NCI-H82 treated with DMSO at 0.1 percent for 48 hours (cell line): ENCODE results near the gene DCAF4.
"Not testable (repeated sequence)": the region's sequence is repeated elsewhere in the genome, so short reads cannot be mapped to it uniquely, and the experiment has no call there.

Source experiments
- DNase-seq: peaks from one replicate; lab custom pipeline; 2025; ENCODE audit not compliant: unreplicated experiment; lab: John Stamatoyannopoulos, UW

Gene DCAF4

DNA sequence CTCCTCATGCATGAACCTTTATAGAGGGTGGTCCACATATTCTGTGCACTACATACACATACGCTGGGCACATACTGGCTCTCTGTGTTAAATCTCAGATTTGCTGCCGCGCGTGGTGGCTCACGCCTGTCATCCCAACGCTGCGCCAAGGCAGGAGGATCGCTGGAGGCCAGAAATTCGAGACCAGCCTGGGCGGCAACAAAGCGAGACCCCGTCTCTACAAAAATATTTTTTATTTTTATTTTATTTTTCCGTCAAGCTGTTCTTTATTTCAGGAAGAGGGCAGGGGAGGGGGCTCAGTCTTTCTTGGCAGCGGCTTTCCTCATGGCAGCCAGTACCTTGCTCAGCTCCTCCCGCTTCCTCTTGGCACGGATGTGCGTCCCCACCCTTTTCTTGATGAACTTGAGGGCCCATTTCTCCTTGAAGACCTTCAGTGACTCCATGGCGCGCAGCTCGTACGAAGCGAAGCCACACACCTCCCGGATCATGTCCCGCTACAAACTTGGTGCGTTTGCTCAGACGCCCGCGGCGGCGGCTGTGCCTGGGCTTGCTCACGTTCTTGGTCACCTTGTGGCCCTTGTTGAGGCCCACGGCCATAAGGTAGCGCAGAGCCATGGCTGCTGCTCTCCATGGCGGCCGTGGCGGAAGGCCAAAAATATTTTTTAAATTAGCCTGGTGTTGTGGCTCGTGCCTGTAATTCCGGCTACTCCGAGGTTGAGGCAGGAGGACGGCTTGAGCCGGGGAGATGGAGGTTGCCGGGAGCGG, 3.2 kb downstream of the DCAF4 start:
- DNase-seq: no peak

DNA sequence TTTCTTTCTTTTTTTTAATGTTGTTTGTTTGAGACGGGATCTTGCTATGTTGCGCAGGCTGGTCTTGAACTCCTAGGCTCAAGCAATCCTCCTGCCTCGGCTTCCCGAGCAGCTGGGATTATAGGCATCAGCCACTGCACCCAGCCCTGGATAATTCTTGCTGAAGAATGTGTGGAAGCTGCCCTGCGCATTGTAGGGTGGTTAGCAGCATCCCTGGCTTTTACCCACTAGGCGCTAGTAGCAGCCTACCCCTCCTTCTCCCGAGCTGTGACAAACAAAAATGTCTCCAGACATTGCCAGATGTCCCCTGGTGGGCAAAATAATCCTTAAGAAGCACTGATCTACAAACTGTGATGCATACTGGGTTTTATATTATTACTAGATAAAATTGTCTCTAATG, 6.6 kb downstream of the DCAF4 start:
- DNase-seq: no peak

DNA sequence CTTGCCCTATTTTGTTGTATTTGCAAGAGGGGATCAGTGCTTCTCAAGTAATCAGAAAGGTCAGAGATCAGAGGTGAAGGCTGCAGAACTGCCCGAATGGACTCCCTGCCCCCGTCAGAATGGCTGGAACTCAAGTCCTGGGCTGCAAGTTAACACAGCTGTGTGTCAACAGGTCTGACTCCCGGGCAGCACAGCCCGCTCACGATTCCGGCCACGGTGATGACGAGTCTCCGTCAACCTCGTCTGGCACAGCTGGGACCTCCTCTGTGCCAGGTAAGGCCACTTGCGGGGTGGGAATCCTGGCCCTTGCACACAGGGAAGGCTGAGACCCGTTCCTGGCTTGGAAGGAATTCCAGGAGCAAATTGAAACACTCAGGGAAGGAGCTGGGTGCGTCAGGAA, 13.4 kb downstream of the DCAF4 start:
- no peak for DNase-seq

DNA sequence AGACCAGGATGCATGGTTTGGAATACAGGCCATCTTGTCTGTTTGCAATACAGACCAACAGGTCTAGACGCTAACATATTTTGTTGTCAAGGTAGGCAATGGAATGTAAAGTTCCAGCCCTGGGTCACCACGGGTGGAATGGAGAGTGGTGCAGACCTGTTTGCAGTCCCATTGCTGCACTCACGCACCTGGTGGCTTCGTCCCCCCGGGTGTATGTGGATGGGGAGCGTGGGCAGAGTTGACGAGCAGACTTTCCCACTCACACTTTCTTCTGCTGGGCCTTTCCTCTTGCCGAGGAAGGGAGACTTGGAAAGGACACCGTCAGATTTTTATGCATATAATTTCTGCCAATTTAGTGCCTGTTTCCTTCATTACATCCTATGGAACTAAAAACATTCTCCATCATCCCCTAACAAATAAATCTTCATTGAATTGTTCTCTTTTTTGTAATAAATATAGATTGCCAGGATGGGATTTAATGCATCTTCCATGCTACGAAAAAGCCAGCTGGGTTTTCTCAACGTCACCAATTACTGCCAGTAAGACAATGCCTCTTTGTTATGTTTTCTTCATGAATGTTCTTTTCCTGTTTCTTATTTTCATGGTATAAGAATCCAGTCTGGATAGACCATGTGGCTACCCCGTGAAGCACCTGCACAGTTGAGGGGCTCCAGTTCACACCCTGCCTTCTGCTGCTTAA, 15.2 kb downstream of the DCAF4 start:
- DNase-seq: no peak

DNA sequence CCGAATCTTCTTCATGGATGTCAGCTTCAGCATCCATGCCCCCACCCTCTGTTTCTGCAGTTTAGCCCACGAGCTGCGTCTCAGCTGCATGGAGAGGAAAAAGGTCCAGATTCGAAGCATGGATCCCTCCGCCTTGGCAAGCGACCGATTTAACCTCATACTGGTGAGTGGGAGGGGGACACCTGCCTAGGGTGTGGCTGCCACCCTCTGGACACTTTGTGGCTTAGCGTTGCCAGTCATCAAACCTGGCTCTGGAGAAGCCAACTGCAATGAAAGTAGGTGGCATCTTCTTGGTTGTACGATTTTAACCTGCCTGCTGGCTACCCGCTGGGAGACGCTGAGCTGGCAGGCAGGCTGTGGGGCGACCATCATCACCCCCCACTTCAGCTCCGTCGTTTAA, 16.7 kb downstream of the DCAF4 start:
- no peak for DNase-seq

DNA sequence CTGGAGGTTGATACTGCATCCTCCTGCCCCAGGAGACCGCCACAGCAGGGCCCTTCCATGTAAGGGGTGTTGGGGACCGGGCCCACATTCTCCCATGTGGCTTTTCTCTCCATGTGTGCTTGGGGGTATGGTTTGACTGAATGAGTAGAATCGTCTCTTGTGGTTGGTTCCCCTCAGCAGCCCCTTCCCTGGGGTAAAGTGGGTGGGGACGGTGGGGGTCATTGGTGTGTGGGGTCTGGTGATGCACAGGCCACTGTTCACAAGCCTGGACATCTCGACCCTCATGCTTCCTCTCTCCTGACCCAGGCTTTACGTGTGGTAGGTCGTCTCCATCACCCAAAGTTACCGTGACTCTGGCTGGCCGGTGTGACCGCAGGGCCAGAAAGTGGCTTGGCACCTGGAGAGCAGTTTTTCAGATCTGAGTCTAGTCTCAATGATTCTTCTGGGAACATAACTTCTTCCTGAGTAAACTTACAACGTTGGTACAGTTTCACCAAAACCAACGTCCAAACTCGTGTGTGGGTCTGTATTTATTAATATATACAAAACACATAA, 17.7 kb downstream of the DCAF4 start:
- no peak for DNase-seq

DNA sequence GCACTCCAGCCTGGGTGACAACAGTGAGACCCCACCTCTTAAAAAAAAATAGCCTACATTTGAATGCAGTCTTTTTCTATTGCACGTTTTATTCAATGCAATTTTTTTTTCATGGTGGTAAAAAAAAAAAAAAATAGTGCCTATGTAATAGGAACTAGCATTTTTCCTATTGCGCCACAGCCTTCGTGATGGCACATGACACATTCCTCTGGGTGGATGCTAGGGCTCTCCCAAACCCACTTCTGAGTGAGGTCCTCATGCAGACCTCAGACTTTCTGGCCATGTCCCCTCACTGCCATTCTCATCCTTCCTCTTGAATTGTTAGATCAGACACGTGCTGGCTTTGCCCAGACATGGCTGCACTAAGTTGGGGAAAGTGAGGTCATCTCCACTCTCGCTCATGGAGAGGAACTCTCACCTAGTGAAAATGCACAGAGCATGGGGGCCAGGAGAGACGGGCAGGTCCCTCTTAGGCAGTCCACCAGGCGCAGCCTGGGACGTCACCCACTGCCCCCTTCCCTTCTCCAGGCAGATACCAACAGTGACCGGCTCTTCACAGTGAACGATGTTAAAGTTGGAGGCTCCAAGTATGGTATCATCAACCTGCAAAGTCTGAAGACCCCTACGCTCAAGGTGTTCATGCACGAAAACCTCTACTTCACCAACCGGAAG, 19.2 kb downstream of the DCAF4 start:
- DNase-seq: no peak

DNA sequence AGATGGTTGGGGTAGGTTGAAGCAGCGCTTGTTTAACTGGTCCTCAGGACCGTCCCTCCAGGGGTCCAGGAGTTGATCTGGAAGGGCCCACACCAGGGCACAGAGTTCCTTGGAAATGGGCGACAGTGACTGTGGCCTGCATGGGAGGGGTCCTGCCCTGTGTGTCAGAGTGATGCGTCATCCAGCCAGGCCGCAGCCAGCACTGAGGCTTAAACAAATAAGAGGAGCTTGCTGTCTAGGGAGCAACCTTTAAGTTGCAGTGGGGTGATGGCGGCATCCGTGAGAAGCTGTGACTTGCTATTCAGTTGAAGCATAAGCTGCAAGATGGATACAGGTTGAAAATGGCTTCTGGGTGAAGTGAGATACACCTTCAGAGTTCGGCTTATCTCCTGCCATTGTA, 20.2 kb downstream of the DCAF4 start:
- DNase-seq: no peak

DNA sequence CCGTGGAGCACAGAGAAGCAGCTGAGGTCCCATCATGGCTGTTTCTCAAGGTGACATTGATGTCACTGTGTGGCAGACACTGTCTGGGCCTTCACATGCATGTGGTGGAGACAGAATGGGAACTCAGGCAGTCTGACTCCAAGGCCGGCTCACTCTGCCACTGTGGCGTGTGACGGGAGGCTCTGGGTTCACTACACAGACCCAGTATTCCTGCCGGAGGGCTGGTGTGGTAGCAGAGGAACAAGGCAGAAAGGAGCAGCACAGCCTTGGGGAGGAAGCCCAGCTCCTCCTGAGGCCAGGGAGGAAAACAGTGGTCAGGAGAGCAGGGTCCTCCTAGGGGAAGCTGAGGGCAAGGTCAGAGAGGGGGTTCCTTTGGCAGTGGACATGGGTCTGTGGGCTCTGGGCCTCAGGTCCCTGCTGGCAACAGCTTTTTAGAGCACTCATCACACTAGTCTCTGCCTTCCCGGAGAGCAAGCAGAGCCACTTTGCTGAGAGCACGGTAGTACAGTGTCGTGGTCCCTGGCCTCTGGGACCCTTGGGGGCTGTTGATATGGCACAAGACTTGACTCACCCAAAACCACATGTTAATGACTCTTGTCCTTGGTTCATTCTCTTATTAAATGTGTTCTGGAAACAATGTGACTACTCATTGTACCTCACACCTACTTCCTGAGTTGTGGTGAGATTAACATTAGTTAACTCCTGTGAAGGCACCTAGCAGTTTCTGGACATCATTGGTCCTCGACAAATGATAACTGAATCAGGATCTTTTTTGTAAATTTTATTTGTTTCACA, 21.3 kb downstream of the DCAF4 start:
- DNase-seq: no peak

DNA sequence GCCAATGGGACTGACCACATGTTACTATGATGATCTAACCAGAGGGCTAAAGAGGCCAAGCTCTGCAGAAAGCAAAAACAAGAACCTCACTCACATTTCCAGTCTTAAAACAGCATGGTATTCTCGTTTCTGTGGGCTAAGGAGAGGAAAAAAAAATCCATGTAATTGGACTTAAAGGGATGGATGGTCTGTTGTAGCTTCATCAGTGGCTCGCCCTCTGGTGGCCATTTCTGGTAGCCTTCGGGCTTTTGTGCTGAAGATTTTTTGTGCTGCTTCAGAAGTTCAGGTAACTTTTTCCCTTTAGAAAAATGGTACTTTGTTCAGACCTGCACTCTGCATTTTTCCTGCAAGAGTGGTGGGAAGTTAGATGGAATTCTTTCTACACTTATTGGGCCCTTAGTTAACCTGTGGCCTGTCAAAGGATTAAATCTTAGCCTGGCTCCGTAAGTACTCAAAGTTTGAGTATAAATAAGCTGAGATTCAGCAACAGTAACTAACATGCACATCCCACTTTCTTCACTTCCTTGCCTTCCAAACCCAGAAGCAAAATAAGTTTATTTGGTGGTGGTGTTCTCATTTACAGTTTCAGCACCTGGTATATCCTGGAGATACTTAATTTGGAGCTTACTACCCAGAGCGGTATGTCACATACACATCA, 22.3 kb downstream of the DCAF4 start:
- peak; percentile 44 for DNase-seq

DNA sequence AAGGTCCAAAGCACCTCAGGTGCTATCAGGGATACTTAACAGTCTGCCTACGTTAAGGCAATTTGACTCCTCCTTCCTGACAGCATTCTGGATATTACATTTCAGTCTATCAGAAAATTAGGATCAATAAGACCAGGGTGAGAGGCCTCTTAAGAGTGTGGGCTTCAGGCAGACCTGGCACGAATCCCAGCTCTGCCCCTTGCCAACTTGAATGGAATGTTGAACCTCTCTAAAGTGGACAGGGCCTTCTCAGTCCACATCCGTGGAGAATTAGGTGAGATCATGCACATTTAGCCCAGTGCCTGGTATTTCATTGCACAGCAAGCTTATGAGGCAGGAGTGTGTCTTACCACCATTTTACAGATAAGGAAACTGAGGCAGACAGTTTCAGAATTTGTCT, 25.9 kb downstream of the DCAF4 start:
- DNase-seq: no peak

DNA sequence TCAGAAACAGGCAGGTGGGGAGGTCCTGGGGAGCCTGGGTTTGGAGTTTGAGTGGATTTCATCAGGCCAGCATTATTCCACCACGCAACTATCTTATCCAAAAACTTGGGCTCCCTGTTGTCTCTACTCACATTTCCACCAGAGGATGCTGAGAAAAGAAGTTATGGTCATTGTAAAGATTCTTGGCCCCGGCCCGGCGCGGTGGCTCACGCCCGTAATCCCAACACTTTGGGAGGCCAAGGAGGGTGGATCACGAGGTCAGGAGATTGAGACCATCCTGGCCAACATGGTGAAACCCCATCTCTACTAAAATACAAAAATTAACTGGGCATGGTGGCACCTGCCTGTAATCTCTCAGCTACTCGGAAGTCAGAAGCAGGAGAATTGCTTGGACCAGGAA, 30.5 kb downstream of the DCAF4 start:
- not testable (repeated sequence) for DNase-seq

DNA sequence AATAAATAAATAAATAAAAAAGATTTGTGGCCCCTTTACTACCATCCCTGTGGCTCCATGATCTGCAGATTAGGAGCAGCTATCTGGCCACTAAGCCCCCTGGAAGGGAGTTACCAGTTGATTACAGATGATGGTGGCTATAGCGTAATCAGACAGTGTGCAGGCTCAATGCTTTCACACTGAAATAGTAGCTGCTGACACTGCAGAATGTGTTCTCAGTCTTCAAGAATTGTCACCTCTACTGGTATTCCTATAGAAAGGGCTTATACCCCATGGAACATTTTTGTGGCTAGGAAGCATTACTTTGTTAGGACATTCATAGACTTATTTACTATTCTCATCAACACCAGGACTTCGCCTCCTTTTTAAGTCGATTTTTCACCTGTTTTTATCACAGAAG, 30.9 kb downstream of the DCAF4 start:
- no peak for DNase-seq

DNA sequence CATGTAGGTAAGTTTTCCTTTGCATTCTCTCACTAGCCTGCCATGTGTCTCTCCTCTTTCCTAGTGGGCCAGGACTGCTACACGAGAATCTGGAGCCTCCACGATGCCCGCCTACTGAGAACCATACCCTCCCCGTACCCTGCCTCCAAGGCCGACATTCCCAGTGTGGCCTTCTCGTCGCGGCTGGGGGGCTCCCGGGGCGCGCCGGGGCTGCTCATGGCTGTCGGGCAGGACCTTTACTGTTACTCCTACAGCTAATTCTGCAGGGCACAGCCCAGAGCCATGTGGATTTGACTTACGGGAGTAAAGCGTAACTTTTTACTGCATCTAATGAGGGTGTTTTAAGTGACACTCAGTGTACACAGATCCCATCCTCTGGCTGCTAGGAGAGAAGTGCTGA, 32.3 kb downstream of the DCAF4 start:
- no peak for DNase-seq

DNA sequence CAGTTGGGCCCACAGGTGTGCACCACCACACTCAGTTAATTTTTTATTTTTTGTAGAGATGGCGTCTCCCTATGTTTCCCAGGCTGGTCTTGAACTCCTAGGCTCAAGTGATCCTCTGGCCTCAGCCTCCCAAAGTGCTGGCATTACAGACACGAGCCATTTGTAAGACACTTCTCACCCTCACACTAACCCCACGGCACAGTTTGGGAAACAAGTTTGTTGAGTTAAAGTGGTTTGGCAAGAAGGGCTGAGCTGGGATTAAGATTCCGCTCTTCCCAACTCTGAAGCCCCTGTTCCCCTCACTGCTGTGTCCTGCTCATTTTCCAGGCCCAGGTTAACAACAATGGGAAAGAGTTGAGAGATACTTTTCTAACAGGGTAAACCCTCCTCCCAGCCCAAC, 34.8 kb downstream of the DCAF4 start:
- DNase-seq: not testable (repeated sequence)

DNA sequence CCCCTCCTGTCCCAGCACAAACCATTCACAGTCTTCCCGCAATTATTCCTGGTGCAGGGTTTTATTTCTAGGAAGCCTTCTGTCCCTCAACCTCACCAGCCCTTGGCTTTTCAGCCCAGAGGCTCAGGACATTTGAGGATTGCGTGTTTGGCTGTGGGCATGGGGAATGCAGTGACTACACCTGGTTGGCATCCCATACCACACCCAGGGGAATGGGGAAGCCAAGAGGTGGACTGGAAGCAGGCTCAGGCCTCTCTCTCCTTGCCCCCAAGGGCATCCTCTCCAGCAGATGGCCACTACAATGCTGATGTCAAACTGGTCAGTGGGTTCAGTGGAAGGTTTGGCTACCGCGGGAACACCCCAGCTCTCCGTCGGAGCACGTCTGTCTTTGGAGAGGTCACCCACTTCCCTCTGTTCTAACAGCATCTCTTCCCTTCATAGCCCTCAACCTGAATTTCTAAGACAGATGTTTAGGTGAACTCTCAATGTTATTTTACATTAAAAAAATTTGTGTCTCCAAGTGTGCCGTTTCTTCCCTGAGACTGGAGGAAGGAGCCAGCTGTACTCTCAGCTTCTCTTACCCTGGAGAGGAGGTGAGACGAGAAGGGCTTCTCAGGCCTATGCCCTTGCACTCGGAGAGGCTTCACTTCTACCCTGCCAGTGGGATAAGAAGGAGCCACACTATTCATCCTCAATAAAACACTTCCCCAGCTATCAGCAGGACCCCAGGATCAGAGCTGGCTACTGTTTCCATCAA, 35.5 kb downstream of the DCAF4 start:
- no peak for DNase-seq

DNA sequence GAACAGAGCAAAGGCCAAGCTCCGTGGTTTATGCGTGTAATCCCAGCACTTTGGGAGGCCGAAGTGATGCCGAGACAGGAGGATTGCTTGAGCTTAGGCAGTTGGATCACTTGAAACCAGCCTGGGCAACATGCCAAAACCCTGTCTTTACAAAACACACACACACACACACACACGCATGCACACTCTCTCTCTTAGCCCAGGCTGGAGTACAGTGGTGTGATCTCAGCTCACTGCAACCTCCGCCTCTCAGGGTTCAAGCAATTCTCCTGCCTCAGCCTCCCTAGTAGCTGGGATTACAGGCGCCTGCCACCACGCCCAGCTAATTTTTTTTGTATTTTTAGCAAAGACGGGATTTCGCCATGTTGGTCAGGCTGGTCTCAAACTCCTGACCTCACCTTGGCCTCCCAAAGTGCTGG, 36.1 kb downstream of the DCAF4 start:
- peak; percentile 92 for DNase-seq

DNA sequence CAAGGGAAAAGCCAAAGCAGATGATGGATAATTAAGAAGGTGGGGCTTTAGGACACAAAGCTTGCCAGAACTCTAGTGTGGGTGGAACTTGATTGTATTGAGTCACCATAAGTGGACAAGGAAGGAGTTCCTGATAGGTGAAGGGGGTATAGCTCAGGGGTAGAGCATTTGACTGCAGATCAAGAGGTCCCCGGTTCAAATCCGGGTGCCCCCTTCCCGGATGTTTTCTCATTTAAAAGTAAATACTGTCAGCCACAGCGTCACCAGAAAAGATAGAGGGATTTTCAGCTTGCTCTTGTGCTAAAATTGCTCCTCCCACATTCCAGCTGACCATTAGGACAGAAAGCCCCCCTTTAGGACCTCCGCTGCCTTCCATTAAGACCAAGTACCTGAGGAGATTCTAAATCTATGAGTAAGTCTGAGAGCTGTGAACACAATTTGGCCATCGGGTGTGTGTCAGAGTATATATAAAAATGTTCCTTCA, 36.6 kb downstream of the DCAF4 start:
- DNase-seq: peak; percentile 81

DNA sequence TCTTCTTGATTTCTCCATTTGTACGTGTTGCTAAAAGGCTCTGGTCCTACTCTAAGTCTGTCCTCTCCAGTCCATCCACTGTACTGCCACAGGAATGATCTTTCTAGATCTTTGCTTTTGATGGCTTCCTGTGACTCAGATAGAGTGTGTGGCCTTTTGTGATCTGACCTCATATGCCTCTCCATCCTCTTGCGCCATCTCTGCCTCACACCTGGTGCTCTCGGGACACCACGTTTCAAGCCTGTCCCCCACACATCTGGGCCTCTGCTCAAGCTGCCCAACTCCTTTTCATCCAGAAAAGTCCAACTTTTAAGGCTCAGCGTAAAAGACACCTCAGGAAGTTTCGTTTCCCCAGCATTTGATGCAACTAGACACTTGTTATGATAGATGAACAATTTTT, 39.0 kb downstream of the DCAF4 start:
- DNase-seq: no peak

DNA sequence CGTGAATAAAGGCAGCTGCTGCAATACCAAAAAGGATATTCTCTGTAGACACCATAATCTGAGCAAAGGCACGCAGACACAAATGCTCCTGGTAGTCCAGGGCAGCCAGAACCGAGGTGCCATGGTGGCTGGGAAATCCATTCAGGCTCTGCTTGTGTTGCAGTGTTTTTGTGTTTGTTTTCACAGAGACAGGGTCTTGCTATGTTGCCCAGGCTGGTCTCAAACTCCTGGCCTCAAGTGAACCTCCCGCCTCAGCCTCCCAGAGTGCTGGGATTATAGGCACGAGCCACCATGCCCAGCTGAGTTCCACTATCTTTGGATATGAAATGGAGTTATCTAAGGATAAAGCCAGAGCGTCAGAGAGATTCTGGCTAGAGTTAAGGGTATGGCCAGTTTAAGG, 39.8 kb downstream of the DCAF4 start:
- DNase-seq: no peak
